HG03558 (cell line): Measurements from ENCODE around the gene C1orf50.
"Not testable (repeated sequence)": the region's sequence is repeated elsewhere in the genome, so short reads cannot be mapped to it uniquely, and the experiment has no call there.

ENCODE experiments used
- ATAC-seq: cut with Tn5 transposase; IDR thresholded peaks from one replicate; pipeline ENCODE4 v1.9.1; 2021; ENCODE audit warnings: moderate number of reproducible peaks; ENCODE audit not compliant: unreplicated experiment; ENCODE audit errors: extremely low read depth

The C1orf50 gene

DNA sequence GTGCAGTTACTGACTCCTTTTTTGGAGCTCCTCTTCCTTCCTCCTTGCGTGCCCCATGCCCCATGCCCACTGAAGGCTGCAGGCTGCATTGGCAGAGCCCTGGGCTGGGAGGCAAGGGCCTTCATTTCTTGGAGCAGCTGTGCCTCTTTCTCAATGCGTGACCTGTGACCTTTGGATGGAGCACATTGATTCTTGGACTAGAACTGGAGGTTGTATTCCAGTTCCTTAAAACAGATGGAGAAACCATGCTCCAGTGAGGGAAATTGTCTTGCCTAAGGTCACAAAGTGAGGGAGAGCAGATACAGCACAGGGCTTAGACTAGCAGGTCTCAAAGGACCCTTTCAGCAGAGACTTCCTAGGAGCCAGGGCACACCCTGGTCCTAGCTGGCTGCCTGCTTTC is 26.8 kb downstream of the C1orf50 start:
- ATAC-seq: no peak

DNA sequence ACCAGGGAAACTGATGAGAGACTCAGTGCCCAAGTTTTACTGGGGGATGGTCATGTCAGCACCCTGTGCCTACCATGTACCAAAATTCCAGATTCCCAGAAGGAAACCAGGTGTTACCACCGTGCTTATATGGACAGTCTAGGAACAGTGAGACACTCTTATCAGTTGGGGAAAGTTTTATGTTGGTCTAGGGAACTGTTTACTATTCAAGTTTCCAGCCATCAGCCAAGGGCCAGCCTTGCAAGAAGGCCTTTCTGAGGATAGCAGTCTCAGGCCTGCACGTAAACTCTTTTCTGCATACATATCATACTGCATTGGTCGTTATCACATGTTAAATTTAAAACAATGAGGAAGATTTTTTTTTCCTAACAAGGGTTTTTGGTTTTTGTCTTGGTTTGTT is 30.4 kb downstream of the C1orf50 start:
- ATAC-seq: no peak

DNA sequence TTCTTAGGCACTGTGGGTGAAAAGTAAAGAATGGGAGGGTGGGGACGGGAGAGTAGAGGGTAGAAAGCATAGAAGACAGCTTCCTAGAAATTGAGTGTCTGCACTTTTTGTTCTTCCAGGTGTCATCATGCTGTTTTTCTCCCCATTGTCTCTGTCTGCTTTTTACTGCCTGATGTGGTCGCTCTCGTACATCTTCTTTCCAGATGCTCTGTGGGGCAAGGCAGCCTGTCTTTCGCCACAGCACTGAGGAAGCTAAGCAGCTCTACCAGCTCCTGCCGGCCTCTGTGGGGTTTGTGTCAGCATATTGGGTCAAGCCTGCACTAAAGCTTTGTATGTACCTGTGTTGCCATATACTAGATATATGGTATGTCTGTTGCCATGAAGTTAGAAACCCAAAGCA is 30.9 kb downstream of the C1orf50 start:
- ATAC-seq: no peak

DNA sequence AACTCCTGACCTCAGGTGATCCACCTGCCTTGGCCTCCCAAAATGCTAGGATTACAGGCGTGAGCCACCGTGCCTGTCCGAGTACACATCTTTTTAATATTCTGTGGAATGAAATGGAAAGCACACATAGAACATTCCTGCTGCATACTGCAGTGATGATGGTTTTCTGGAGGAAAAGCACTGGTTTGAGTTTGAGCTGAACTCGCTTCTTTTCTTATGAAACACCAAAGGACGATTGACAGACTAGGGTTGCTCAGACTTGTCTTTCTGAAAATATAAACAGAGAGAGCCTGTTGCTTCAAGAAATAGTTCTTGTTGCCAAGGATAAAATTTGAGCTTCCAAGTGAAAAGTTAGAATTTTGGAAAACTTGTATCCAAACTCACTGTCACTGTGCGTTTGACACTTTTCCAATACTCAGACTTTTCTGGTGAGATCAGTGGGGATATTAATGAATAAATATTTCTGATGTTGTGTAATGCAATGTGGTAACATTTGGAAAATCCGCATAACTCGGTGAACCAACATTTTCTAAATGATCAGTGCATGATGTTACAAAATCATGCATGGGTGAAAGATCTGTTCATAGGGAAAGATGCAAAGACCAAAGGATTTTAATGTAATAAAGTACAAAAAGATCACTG is 34.9 kb downstream of the C1orf50 start:
- ATAC-seq: no peak

DNA sequence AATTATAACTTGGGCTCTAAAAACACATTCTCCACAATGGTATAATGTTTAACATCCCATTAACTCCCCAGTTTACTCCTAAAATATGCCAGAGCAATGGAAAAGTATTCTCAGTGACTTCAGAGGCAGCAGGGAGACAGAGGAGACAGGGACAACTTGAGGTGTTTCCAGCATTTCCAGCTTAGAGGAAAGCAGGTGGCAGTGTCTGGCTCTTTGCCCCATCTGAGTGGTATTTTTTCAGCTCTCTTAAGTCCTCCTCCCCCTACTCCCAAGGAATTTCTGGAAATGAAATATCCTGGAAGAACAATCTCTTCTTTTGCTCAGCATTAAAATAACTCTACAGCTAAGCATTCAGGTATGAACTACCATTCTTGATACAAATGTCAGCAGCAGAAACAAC is 39.1 kb downstream of the C1orf50 start:
- ATAC-seq: no peak

DNA sequence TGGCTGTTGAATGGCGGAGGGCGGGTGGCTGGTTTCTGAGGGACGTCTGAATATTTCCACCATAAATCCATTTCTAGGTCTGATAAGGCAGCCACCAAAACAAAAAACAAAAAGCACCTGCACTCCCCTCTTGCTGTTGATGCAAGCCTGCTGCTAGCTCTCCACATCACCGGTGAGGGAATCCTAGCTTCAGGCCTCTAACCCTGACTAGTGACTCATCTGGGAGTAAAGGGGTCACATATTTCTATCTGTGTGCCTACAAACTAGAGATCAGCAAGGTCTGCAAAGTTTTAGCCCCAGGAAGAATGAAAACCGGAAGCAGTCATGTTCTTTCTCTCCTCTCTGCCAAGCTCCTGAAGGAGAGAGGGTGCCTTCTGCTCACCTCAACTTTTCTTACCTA is 39.5 kb downstream of the C1orf50 start:
- ATAC-seq: no peak

DNA sequence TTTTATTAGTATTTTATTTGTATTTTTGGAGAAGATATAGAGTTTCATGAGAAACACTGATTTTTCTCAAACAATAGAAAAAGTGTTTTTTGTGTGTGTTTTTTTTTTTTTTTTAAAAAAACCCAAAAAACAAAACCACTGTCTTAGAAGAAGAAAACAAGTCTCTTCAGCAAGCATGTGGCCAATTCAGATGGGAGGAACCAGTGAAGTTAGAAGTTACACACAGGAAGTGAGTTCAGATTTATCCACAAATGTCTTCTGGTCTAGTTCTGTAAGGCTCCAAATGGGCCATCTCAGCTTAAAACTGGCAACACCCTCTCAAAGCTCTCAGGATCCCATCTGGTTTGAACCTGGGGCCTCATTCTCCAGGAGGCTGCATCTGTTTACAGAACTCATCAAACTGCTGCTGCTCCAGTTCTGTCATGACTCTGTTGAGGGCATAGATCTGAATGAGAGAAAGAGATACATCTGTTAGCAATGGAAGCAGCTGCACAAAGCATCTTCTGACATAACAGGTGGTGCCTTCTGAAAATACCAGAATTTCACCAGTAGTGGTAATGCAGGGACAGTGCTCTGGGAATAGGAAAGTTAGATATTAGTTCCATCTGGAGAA is 40.1 kb downstream of the C1orf50 start:
- ATAC-seq: no peak

DNA sequence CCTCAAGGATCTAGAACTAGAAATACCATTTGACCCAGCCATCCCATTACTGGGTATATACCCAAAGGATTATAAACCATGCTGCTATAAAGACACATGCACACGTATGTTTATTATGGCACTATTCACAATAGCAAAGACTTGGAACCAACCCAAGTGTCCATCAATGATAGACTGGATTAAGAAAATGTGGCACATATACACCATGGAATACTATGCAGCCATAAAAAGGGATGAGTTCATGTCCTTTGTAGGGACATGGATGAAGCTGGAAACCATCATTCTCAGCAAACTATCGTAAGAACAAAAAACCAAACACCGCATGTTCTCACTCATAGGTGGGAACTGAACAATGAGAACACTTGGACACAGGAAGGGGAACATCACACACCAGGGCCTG is 47.8 kb downstream of the C1orf50 start:
- not testable (repeated sequence) for ATAC-seq

DNA sequence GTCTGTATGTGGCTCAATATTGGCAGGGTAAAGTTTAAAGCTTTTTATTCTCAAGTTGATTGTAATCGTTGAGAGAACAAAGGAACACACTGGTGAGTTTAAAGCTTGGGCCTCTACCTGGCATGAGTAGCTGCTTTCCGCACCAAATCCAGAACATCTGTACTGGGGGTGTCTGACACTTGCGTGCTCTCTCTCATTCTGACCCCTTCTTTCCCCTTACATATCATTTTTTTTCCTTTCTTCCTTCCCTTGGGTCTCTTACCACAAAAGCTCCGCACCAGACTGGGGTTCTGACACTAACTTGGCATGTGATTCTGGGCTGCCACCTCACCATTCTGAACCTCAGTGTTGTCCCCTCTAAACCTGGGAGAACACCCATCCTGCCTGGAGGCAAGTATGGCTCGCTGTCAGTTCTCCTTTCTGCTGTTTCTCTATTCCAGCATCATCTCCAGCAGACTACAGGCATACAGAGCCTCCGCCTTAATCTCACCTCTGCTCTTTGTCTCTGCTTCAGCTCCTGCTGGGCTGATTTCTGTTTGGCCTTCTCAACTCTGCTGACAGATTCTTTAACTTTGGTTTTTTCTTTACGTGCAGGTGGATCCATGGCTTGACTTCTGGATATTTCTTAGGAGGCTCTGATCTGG is 49.0 kb downstream of the C1orf50 start:
- no peak for ATAC-seq

DNA sequence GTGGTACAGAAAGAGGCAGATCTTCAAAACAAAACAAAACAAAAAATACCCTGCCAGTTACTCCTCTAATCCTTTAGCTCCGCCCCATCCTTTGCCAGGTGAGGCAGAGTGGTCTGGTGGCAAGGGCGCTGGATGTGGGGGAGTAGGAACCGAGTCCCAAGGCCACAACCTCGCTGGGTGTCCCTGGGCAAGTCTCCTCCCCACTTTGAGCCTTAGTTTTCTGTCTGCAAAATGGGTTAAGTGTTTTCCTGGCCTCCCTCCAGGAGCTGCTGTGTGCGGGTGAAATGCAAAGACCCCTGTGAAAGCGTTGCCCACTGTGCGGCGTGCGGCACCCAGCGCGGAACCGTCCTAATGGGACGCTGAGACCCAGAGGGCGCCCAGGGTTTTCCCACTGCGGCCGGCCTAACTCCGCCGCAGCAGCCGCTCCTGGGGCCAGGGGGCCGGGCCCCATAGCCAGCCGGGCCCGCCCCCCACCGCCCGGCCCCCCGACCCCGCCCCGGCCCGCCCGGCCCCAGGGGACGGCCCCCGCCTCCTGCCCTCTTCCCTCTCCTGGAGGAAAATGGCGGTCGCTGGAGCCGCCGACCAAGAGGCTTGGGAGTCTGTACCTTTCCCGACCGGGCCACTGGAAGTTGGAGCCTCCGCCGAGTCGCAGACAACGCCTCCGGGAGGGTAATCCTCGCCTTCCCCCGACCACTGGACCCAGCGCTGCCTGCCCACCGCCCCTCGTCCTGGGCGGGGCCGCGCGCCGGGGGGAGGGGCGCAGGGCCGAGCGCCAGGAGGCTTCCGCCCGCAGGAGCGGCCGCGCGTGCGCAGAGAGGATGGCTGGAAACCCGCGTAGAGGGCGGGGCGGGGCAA is 49.8 kb downstream of the C1orf50 start, which contains the start of the genes ERMAP and SVBP:
ERMAP (plus strand) TSS at position 538 of the 855 bp plus-strand sequence. CDS start 13,327 bp downstream, outside the sequence.
SVBP (minus strand) TSS at position 813 of the 855 bp plus-strand sequence. CDS start 853 bp downstream, outside the sequence.
- peak; percentile 42 for ATAC-seq

DNA sequence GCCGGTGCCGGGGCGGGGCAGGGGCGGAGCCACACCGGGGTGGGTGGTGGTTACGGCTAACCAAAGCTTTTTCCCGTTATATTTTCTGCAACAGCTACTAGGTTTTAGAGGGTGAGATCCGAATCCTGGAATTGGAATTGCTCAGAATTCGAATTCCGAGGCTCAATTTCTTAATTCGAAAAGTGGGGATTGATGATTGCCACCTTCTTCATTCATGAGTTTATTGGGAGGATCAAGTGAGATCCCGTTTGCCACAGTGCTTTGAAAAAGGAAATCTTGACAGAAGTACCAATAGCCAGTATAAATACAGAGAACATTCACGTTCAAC is 50.4 kb downstream of the C1orf50 start:
- ATAC-seq: no peak

DNA sequence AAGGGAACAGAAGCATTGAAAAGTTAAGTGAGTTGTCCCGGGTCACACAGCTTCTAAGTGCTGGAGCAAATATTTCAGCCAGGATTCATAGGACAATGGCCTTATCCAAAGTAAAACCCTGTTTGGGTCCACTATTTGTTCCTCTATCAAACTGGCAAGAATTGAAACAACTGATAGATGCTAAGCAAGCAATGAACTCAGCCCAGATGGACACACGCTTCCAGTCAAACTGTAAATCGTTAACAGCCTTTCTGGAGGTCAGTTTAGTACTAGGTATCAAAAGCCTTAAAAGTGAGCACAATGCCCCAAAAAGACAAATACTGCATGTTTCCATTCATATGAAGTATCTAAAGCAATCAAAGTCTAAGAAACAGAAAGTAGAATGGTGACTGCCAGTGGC is 50.9 kb downstream of the C1orf50 start:
- ATAC-seq: no peak

DNA sequence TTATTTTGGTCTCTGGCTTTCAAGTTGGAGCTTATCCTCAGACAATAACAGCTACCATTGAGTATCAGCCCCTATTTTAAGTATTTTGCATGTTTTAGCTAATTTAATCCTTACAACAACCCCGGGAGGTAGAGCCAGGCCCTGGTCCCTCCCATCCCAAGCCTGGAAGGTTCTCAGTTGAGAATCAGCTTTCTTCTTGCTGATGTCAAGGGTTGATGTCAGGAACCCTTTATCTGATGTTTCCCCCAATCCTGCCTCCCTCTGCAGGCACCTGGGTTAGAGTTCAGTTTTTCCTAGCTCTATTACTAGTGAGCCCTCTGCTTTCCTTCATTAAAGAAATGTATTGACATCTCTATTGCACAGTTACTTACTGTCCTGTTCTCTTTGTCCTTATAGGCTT is 53.8 kb downstream of the C1orf50 start:
- ATAC-seq: no peak

DNA sequence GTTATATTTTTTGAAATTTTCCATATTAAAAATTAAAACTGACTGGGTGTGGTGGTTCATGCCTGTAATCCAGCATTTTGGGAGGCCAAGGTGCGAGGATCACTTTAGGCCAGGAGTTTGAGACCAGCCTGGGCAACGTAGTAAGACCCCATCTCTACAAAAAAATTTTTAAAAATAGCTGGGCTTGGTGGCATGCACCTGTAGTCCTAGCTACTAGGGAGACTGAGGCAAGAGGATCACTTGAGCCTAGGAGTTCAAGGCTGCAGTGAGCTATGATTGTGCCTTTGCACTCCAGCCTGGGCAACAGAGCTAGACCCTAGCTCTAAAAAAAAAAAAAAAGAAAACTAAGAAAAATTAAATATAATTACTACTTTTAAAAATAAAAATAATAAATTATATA is 54.6 kb downstream of the C1orf50 start:
- ATAC-seq: no peak

DNA sequence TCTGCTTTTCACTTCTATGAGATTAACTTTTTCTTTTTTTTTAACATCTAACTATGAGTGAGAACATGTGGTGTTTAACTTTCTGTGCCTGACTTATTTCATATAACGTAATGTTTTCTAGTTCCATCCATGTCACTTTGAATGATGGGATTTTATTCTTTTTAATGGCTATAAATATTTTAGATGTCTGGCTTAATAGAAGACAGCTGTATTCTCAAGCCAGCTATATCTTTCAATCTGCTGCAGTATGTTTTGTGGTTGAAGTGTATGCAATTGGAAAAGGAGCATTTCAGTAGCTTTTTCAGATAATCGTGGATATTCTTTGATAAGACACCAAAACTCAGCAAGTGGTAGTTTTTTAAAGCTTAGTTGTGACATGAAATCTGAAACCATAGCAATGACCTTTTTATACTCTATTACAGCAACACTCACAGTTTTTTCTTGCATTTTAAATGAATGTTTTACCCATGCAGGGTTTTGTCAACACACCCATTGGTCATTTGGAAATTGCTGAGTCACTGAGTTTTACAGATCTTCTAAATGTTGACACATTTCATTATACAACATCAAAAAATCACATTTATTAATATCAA is 55.8 kb downstream of the C1orf50 start:
- no peak for ATAC-seq

DNA sequence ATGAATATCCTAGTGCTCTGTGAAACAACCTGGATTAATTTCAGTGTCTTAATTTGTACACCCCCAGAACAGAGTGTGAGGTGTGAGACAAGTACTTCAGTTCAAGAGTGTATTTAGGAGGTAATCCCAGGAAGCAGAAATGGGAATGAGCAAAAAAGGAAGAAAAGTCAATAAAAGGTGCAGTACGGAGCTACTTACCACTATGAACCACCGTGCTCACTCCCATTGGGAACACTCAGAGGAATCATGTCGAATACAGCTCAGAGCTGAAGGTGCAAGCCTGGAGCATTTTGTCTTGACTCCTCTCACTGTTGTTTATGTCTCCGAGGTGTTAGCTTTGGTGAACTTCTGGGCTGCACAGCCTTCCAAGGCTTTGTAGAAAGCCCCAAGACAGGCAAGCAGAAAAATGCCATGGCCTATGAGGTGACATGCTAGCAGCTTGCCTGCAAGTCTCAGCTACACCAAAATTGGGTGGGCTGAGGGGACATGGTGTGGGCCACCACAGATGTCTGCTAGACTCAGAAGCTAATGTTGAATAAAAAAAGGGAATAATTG is 57.5 kb downstream of the C1orf50 start:
- no peak for ATAC-seq

DNA sequence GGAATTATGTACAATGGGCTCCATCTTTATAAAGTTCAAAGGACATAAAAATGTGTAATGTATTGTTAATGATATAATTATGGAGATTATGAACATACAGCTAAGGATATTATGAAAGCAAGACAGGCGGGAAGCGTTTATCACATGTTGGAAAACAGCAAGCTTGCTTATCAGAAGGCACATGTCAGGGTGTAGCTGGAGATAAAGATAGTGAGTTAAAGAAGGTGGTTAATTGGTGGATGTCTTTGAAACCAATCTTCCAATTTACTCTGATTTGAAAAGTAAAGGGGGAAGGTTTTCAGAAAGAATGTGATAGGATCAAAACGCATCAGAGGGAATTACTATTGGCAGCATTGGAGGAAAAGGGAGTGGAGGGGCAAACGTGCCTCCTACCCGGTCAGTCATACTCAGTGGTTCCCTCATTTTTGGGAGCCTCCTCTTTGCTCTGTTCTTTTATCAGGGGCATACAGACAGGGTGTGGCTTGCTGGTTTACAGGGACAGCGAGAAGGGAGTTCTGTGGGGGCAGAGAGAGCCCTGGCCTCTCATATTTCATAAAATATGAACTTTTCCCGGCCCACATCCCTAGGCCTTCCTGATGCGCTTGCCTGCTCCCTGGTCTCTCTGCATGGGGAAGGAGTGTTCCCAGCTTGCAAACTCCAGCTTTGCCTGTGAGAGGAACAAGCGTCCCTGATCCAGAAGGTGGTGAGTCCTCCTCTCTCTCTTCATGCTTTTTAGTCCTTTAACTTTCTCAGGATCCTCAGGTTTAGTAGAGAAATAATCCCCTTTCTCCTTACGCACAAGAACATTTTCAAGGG is 58.2 kb downstream of the C1orf50 start:
- no peak for ATAC-seq
